HG02852 (cell line): ENCODE results near the gene FNDC3B.

Experiments used
- ATAC-seq: cut with Tn5 transposase; IDR thresholded peaks from one replicate; pipeline ENCODE4 v1.9.1; 2021; ENCODE audit warnings: mild to moderate bottlenecking, moderate library complexity; ENCODE audit not compliant: unreplicated experiment

The FNDC3B gene

DNA sequence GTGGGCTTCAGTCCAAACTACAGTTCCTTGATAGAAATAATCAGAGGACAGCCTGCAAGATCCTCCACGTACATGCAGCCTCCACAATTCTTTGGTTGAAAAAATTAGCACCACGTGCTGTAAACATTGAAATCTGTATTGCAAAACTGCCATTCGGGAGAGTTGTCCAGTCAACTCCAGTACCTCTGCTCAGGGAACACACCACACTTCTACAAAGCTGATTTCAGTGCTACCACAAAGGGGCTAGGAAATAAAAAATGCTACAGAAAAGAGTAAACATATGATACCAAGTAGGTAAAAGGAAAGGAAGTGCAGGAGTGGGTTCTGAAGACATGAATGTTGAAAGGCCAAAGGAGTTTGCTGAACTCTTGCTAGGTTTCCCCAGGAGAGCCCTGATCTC, 368.5 kb downstream of the FNDC3B start:
- ATAC-seq, result no peak

DNA sequence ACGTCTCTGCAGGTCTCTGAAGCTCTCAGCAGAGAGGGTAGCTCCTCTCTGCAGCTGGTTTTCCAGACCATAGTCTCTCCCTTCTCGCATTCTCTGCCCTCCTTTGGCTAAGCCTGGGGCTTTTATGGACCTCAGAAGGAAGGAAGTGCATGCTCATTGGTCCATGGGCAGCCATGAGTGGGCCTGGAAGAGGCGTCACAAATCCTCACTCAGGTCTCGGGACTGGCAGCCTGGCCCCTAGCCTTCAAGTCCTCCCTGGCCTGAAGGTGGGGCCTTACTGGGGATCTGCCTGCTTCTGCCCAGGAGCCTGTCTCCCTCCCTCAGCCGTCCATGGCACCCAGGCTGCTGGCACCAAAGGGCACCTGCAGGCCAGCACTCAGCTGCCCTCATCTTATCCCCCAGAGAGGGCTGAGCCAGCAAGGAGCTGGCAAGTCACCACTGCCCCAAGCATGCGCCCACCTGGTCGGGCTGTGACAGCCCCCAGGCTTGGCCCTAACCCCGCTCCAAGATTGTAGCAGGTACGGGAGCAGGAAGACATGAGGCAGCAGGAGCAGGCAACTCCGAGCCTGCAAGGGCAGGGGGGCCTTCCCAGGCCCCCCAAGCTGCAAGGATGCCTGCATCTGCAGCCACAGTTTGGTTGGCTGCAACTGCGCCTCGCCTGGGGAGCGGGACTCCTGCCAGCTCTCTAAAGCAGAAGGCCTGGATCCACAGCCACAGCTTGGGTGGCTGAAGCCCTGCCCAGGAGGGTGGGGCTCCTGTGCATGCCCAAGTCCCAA, 371.5 kb downstream of the FNDC3B start:
- no peak for ATAC-seq

DNA sequence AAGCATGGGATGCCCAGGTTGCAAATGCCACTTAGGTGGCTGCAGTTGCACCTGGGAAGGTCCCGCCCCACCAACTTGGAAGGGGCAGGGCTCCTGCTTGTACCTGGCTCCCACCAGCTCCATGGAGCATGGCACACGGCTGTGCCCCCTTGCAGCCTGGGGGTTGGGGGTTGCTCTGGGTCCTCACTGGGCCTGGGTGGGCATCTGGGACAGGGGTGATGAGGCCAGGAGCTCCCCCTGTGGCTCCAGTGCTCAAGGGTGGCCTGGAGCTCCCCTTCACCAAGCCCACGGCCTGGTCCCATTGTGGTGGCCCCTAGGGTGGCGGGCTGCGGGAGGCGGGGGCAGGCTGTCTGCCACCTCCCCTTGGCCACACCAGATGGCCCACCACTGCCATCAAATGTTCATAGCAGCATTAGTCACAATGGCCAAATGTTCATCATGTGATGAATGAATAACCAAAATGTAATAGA, 372.1 kb downstream of the FNDC3B start:
- ATAC-seq, result no peak

DNA sequence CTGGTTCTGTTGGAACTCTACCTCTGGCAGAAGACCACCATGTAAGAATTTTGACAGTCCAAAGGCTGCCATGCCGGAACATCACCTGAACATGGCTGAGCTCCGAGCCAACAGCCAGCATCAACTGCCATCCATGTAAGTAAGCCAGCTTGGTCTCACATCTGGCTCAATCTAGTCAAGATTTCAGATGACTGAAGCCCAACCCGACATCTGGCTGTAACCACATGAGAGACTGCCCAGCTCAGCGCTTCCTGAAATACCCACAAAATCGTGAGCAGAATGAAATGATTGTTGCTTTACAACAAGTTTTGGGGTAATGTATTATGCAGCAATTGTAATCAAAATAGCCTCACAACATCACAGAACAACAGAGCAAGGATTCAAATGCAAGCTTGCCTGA, 375.9 kb downstream of the FNDC3B start:
- no peak for ATAC-seq

DNA sequence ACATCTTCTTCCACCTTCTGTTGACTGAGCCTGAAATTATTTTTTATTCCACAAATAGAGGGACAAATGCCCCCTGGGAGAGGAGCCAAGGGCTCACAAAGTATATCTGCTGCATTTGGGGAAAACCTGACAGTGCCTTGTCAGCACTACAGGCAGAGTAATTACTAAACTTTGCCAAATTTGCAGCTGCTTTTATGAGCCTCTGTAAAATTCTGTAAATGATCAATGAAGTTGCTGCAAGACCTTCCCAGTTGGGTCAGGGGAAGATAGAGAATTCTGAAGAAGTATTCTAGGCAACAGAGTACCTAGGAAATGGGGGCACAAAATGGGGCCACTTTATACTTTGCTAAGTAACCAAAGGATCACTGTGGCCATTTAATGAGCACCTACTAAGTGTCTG, 398.3 kb downstream of the FNDC3B start:
- ATAC-seq, result no peak

DNA sequence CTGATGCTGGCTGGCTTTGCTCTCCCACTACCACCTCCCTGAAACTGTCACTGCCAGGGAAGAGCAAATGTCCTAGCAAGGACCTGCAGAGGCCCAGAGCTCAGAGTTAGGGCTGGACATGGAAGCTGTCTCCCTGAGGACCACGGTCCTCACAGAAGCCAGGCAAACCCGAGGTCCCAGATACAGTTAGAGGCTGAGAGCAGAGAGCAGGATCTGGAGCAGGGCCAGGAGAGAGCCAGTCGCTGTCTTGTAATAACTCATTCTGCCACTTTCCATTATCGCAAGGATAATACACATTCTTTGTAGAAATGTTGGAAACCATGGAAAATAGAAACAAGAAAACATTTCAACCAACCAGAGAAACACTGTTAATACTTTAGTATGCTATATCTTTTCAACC, 398.8 kb downstream of the FNDC3B start:
- no peak for ATAC-seq

DNA sequence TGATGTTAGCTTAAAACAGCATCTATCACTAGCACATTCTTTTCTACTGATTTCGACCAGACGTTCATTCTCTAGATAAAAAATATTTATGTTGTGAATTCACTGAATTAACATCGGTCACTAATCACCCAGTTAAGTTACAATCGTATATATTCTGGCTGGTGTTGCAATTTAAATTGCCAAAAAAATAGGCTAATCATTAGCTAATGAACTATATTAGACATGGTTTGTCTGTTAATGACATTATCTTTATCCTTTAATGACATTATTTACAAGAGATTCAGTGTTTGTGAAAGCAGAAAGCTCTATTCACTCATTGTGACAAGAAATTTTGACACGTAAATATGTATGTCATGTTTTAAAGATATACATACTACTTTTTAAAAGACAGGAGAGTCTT, 402.2 kb downstream of the FNDC3B start:
- no peak for ATAC-seq

DNA sequence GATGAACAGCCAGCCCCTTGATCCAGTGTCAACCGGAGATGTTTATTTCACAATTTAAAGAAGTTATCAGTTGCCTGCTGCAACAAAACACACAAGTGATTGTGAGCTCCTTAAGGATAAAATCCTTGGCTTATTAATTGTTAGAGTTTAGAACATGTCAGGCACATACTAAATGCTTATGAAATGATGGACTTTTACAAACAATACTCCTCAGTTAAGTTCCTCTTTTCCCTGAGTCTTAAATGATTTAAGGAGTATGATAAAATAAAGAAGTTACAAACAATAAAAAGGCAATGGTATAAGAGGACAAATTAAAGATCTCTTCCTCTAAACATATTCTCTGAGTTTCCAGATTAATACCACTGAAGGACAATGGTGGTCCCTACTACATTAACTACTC, 403.2 kb downstream of the FNDC3B start:
- no peak for ATAC-seq

DNA sequence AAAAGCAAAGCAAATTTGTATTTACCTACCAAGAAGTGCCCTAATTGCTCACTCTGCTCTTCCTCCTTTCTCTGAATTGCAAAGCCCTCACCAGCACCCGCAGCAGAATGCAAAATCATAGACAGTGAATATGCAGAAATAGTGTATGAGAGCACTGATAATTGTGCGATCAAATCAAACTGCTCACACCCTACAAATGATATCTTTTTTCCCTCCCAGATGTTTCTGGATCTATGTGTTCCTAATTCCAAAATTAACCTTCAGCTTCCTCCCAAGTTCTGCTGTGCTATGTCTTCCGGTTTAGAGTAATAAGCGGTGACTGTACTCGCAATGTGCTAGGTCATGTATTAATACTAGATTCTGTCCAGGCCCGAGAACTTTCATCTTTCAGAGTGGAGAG, 405.4 kb downstream of the FNDC3B start:
- no peak for ATAC-seq

DNA sequence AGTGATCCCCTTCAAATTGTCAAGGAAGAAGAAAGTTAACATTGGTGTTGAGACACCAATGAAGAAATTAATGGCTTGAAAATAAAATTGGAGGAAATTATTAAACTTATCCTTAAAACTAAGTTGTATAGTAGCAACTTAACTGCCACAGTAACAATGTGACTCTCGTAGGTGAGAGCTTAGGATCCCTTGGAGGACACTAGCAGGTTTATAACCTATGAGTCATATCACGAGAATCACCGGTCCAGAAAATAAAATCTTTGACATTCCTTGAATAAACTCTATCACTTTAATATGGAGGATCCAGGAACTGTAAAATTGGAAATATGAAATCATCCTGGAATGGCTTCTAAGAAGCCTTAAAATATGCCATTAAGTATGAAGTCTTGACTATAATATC, 406.8 kb downstream of the FNDC3B start:
- ATAC-seq, result no peak

DNA sequence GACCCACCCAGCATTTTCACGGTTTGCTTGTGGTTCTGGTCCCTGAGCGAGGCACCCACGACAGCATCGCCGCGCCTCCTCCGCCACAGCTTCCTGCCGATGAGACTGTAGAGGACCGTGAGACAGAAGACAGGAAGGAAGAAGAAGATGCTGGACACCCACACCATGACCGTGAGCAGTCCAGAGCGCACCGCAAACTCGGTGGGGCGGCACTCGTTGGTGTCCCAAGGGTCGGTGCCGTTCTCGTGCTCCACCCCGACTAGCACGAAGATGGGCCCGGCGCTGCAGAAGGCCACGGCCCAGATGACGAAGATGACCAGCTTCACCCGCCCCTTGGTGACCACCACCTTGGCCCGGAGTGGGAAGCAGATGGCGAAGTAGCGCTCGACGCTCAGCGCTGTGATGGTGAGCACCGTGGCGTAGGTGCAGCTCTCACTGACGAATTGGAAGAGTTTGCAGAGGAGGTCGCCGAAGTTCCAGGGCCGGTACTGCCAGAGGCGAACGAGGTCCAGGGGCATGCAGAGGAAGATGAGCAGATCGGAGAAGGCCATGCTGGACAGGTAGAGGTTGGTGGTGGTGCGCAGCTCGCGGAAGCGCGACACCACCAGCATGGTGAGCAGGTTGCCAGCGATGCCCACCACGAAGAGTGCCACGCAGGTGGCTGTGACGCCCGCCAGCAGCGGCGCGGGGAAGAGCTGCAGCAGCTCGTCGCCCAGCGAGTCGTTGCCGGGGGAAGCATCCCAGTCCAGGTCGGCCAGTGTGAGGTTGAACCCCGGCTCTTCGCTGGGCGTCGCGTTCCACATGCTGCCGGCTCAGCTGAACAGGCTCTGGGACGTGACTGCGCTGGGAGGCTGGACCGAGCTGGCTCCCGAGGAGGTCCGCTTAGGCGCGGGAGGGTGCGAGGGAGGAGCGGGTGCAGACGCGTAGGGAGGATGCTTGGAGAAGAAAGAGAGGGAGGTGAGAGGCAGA, 408.5 kb downstream of the FNDC3B start, which contains the start of gene GHSR:
Gene GHSR (minus strand): TSS at position 846 of the 969 bp plus-strand sequence. CDS start 43 bp downstream, at position 803.
- no peak for ATAC-seq

DNA sequence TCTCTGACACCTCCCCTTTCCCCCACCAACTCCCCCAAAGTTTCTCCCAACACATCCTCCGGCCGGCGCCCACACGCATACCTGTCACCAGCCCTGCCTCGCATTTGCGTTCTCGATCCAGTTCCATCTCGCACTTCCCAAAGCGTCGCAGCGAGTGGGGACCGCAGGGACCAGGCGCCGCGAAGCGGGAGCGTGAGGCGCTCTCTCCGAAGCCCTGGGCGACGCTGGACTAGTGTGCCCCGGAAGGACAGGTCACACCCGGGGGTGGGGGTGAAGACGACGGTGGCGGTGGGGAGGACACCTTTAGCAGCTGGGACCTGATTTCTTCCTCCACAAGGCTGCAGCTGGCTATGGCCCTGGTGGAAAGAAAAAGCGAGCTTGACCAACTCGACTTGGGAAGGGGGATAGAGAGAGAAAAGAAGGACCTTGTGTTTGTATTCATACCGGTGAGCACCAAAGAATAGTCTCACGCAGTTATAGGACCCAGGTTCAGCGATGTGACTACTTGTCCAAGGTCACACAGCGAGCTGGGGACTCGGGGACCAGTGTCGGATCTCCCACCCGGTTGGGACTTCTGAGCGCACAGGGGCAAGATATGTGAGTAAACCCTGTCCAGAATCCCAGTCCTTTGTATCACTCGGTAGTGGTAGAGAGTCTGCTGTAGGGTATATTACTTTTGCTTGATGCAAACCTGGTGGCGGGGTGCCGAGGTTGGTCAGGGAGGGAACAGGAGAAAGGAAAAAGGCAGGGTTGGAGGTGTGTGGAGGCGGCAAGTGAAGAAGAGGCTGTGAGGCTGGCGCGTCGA, 409.5 kb downstream of the FNDC3B start:
- ATAC-seq, result no peak

DNA sequence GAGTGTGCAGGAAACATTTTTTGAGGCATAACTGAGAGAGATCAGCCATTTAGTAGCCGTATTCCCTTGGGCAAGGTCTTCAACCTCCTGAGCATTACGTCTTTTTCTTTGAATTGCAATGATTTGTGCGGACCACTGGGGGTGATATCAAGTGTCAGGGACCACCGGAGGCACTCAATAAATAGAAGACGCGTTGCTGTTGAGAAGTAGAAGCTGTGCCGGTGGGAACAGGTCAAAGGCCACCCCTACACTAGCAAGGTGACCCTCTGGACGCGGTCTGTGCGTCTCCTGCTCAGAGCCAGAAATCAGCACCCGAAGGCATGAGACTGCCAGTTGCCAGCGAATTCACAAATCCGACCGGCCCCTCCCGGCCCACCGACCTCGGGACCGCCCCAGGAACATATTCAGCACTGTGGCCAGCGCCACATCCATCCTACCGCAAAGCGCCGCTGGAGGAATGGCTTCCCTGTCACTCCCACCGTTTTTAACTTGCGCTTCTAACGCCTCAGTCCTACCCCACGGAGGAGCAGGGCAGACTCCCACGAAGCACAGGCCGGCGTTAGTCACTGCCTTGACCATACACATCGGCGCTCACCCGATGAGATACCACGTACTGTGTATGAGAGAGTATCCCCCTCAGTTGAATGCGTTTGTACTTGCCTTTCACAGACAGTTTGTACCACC, 410.2 kb downstream of the FNDC3B start:
- ATAC-seq, result no peak
